ENCODE measurements around the gene CHAF1B. TPM values are rescaled to one million over a fixed set of nuclear protein-coding genes. Genes with fewer than 3 reads are reported as not detected.

Gene CHAF1B
- total RNA-seq, 1 donor from 2014 or later, result 3.6 TPM

GRCh38 chr21:36402339-36402738, 17.1 kb downstream of the CHAF1B start:
- Histone ChIP-seq H3K27me3 (ENCODE audit: control insufficient read depth, insufficient read depth, low read length) (no peaks in the 10 kb centered on the region), H3K4me3 (ENCODE audit: low read depth, low read length) (no peak overlapping the region), H3K36me3 (ENCODE audit: control insufficient read depth, insufficient read depth, low read length) (no peaks in the 10 kb centered on the region)
- TF ChIP-seq, protein P1, sequence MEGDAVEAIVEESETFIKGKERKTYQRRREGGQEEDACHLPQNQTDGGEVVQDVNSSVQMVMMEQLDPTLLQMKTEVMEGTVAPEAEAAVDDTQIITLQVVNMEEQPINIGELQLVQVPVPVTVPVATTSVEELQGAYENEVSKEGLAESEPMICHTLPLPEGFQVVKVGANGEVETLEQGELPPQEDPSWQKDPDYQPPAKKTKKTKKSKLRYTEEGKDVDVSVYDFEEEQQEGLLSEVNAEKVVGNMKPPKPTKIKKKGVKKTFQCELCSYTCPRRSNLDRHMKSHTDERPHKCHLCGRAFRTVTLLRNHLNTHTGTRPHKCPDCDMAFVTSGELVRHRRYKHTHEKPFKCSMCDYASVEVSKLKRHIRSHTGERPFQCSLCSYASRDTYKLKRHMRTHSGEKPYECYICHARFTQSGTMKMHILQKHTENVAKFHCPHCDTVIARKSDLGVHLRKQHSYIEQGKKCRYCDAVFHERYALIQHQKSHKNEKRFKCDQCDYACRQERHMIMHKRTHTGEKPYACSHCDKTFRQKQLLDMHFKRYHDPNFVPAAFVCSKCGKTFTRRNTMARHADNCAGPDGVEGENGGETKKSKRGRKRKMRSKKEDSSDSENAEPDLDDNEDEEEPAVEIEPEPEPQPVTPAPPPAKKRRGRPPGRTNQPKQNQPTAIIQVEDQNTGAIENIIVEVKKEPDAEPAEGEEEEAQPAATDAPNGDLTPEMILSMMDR (IDR thresholded peaks at IDR 0.05; ENCODE audit: insufficient read depth, low read length, poor library complexity, severe bottlenecking), result no peak
- DNase-seq (ENCODE audit: low read depth), result no peak

- DNase-seq (ENCODE audit: low read depth), result no peak
- H3K4me3 ChIP-seq (ENCODE audit: low read depth, low read length), result no peak overlapping the region
- H3K36me3 ChIP-seq (ENCODE audit: control insufficient read depth, insufficient read depth, low read length), result no peaks in the 10 kb centered on the region
- no peaks in the 10 kb centered on the region for H3K27me3 ChIP-seq (ENCODE audit: control insufficient read depth, insufficient read depth, low read length)
- TF ChIP-seq, protein P1 (IDR thresholded peaks at IDR 0.05; ENCODE audit: insufficient read depth, low read length, poor library complexity, severe bottlenecking), result no peak
These were observed 18.5 kb downstream of the CHAF1B start for GRCh38 chr21:36403713-36404112.

GRCh38 chr21:36408568-36408967, 23.4 kb downstream of the CHAF1B start:
- Histone ChIP-seq H3K36me3 (ENCODE audit: control insufficient read depth, insufficient read depth, low read length) (peaks cover 2% of the 10 kb centered on the region), H3K27me3 (ENCODE audit: control insufficient read depth, insufficient read depth, low read length) (no peaks in the 10 kb centered on the region), H3K4me3 (ENCODE audit: low read depth, low read length) (no peak overlapping the region)
- no peak for DNase-seq (ENCODE audit: low read depth)
- TF ChIP-seq, protein P1 (IDR thresholded peaks at IDR 0.05; ENCODE audit: insufficient read depth, low read length, poor library complexity, severe bottlenecking), result no peak

- Histone ChIP-seq H3K4me3 (ENCODE audit: low read depth, low read length) (no peak overlapping the region), H3K27me3 (ENCODE audit: control insufficient read depth, insufficient read depth, low read length) (no peaks in the 10 kb centered on the region), H3K36me3 (ENCODE audit: control insufficient read depth, insufficient read depth, low read length) (peaks cover 2% of the 10 kb centered on the region)
- TF ChIP-seq, protein P1 (IDR thresholded peaks at IDR 0.05; ENCODE audit: insufficient read depth, low read length, poor library complexity, severe bottlenecking), result no peak
- no peak for DNase-seq (ENCODE audit: low read depth)
These were observed 26.1 kb downstream of the CHAF1B start for GRCh38 chr21:36411301-36411700.

DNA sequence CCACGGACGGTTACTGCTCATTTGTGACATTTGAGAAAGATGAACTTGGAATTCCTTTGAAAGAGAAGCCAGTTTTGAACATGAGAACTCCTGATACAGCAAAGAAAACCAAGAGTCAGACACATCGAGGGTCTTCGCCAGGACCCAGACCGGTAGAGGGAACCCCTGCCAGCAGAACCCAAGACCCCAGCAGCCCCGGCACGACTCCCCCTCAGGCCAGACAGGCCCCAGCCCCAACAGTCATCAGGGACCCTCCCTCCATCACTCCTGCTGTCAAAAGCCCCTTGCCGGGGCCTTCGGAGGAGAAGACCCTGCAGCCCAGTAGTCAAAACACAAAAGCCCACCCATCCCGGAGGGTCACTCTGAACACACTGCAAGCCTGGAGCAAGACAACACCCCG, 27.7 kb downstream of the CHAF1B start:
- Histone ChIP-seq H3K36me3 (ENCODE audit: control insufficient read depth, insufficient read depth, low read length) (peaks cover 2% of the 10 kb centered on the region), H3K27me3 (ENCODE audit: control insufficient read depth, insufficient read depth, low read length) (no peaks in the 10 kb centered on the region), H3K4me3 (ENCODE audit: low read depth, low read length) (no peak overlapping the region)
- TF ChIP-seq, protein P1 (IDR thresholded peaks at IDR 0.05; ENCODE audit: insufficient read depth, low read length, poor library complexity, severe bottlenecking), result no peak
- no peak for DNase-seq (ENCODE audit: low read depth)

DNA sequence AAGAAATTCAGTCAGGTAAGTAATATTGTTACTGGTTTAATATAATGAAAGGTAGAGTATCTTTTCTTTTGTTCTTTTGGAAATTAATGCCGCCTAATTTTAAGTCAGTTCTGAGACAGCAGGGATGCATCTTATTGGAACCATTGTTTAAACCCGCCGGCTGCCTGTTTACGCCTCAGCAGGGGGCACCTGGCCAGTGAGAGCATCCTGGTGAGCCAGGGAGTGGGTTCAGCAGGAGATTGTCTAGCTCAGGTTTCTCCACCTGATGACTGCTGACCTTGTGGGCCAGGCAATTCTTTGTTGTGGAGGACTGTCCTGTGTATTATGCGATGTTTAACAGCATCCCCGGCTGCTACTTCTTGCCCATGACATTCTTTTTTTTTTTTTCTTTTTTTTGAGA, 30.2 kb downstream of the CHAF1B start:
- Histone ChIP-seq H3K27me3 (ENCODE audit: control insufficient read depth, insufficient read depth, low read length) (no peaks in the 10 kb centered on the region), H3K36me3 (ENCODE audit: control insufficient read depth, insufficient read depth, low read length) (peaks cover 2% of the 10 kb centered on the region), H3K4me3 (ENCODE audit: low read depth, low read length) (no peak overlapping the region)
- no peak for DNase-seq (ENCODE audit: low read depth)
- TF ChIP-seq, protein P1 (IDR thresholded peaks at IDR 0.05; ENCODE audit: insufficient read depth, low read length, poor library complexity, severe bottlenecking), result no peak
